GM21515 (cell line): Measurements from ENCODE around the gene MESP1.
A peak's percentile ranks its signal among the peaks of the same experiment; 100 is the strongest.

Experiments
- ATAC-seq: cut with Tn5 transposase; IDR thresholded peaks from one replicate; pipeline ENCODE4 v1.9.1; 2021; ENCODE audit not compliant: unreplicated experiment

The MESP1 gene

DNA sequence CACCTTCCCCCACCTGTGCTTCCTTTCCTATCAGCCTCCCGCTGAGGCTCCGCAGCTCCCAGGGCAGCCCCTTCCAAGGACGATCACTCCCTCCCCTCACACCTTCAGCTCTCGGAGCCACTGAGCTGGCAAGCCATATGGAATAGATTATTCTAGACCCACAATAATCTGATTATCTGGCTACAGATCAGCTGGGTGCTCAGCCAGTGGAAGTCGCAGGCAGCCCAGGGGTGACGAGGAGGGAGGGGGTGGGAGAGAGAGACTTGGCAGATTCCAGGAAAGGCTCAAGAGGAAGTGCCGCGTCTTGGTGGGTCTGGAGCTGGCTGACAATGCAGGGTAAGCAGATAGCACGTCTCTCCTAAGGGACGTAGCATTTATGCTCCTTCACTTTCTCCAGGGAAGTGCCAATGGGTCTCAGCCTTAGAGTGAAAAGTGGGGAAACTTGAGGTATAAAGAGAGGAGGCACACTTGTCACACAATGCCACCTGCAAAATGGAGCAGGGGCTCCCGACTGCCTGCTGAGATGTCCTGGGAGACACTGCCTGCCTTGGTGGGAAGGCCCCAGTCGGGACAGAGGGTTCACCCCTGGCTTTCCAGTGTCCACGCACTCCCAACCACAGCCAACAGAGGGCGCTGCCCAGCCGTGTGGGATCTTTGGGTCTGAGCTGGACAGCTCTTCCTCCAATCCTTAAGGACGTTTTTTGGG lies 9.4 kb upstream of the MESP1 start:
- no peak for ATAC-seq

DNA sequence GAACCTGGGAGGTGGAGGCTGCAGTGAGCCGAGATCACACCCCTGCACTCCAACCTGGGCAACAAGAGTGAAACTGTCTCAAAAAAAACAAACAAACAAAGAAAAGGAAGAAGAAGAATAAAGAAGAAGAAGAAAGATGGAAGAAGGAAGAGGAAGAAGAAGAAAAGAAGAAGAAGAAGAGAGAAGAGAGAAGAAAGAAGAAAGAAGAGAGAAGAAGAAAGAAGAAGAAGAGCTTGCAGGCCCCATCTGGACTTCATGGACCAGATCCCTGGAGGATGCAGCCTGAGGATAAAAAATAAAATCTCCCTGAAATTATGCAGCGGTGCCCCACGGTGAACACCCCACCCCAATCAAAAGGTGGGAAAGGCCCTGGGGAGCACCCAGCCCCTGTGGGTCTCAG lies 8.8 kb upstream of the MESP1 start:
- no peak for ATAC-seq

DNA sequence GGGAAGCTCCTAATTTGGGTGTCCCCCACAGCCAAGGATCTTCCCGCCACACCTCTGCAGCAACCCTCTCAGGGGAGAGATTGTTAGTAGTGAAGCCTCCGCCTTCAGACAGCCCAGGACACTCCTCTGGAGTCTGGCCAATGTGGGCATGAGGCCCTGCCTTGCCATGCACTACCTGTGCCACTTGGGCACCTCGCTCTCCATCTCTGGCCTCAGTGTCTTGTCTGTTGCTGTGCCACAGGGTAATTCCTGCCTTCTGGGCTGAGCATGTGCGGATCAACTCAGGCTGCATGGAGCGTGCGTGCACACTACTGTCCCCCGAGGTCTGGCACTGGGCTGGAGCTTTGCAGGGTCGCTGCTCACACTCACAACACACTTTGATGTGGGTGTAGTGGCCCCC lies 7.9 kb upstream of the MESP1 start:
- ATAC-seq = no peak

DNA sequence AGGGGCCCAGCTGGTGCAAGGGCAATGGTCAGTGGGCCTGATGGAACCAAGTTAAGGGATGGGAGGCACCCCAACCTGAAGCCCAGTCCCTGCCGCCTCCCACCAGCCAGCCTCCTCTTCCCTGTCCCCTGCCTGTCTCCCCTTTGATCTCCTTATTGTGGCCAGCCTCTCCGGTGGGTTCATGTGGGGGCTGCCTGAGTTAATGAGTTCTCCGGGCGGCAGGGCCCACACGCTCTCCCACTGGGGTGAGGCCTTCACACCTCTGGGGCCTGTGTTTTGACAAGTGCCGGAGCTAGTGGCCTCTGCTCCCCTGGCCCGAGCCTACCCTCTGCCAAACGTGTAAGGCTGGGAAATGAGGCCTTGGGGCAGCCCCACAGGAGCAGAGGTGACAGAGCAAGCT lies 7.2 kb upstream of the MESP1 start:
- no peak for ATAC-seq

DNA sequence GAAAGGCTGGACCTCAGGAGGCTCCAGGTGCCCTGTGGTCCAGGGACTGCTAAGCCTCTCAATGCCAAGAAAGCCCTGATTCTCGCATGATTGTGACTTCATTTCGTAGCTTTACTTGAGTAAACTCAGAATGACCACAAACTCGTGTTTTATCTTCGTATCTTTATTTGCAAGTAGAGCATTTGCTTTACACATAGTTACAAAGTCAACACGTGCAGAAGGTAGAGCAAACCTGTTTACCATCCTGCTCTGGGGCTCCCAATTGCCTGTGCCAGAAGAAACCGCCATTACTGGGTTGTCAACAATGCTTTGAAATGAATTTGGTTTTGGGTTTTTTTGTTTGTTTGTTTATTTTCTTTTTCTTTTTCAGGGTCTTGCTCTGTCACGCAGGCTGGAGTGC lies 5.8 kb upstream of the MESP1 start:
- ATAC-seq = no peak

DNA sequence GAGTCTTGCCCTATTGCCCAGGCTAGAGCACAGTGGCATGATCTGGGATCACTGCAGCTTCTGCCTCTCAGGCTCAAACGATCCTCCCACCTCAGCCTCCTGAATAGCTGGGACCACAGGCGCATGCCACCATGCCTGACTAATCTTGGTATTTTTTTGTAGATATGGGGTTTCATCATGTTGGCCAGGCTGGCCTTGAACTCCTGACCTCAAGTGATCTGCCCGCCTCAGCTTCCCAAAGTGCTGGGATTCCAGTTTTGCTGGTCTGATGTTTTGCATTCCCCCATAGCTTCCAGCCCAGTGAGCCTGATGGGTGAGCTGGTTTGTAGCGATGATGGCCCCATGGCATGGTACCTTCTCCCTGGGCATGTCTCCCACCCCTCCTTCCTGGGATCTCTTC lies 4.7 kb upstream of the MESP1 start:
- no peak for ATAC-seq

DNA sequence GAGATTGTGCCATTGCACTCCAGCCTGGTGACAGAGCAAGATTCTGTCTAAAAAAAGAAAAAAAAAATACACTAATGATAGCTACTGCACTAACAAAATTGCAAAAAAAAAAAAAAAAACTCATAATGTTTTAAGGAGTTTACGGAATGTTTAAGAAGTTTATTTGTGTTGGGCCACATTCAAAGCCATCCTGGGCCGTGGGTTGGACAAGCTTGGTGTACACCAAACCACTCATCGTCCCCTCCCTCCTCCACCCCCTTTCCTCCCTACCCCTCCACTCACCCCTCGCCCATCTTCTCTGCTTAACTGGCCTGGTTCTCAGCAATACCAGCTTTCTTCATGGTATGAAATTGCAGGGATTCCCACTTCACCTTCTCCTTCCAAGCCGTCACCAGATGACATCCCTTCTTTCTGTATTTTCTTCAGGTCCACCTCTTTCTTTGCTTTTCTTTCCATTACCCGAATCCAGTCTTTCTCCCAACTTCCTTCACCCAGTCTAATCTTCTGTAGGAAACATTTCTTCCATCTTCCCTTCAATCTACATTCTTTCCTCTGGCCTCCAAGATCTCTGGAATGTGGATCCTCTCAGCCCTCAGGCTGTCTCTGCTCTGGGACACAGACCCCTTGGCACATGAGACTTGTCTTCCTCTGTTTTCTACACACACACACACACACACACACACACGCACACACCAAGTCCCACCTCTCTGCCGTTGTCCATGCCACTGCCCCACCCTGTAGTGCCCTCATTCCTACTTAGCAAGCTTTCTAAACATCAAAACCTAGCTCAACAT lies 3.5 kb upstream of the MESP1 start:
- no peak for ATAC-seq

DNA sequence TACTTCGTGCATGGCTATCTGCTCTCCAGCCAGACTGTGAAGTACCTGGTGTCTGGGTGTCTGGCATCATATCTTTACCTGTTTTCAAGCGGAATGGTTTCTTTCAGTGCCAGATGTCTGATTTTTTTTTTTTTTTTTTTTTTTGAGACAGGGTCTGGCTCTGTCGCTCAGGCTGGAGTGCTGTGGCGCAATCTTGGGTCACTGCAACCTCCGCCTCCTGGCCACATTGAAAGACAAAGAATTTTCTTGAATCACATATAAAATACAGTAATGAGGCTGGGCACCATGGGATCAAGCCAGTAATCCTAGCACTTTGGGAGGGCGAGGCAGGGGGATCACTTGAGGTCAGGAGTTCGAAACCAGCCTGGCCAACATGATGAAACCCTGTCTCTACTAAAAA lies 2.8 kb upstream of the MESP1 start:
- ATAC-seq = no peak

DNA sequence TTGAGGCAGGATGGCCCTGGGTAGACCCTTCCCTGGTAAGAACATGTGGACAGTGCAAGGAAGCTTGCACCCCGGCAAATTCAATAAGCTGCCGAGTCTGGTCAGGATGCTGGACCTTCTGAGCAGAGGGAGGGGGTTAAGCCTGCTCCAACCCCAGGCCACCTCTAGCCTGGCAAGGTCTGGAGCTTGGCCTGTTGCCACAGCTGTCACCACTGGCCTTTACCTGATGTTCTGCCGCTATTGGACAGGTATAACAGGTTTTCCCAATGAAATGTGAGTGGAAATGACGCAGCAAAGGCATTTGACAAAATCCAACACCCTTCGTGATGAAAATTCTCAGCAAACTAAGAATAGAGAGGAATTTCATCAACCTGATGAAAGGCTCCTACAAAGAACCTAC lies 699 bp upstream of the MESP1 start:
- no peak for ATAC-seq

DNA sequence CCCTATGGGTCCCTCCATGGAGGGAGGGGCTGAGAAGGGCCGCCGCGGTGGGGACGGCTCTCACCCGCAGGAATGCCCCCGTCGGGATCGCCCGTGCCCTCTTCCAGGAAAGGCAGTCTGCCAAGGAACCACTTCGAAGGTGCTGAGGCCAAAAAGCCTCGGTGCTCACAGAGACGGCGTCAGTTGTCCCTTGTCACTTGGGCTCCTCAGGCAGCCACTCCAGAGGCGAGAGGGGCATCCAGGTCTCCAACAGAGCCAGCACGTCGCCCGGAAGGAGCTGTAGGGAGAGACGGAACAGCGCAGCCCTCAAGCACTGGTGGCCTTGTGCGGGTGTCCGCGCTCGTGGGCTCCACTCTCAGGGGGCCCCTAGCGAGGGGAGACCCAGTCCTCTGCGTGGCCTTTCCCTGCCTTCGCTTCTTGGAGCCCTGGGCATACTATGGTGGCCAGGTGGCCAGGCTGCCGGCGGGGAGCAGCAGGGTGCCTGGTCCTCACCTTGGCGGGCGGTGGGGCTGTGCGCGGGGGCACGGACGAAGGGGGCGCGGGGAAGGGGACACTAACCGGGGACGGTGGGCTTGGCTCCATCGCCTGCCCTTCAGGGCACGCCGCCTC lies 994 bp downstream of the MESP1 start:
- ATAC-seq = peak; percentile 4

DNA sequence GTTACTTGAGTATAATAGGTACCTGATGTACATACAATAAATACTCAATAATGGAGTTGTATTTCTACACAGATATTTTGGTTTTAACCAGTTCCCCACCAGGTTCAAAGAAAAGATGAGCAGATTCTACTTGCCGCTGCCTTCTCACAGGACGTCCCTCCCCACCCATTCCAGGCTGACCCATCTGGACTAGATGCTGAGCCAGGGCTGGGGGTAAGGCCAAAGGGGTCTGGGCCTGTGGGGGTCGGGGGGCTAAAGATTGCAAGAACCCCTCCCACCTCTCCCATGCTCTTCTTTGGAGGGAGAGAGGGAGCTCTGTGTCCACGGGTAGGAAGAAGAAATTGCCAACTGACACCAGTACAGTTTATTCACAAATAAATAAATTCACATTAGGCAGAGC lies 1.5 kb downstream of the MESP1 start:
- ATAC-seq = no peak

DNA sequence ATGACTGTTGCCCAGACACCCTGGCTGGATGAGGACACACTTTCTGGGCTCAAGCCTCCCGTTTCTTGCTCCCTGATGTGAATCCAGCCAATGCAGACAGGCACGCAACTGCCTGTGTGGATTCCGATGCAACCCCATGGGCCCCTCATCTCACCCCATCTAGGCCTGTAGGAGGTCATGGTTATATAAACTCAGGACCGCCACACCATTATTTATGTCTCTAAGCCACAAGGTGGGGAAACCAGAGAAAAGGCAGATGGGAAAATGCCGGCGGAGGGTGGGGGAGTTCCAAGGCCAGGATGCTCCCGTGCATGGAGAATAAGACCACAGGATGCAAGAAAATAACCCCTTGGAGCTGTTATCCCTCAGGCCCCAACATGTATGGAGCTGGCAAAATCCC lies 2.0 kb downstream of the MESP1 start:
- ATAC-seq = no peak

DNA sequence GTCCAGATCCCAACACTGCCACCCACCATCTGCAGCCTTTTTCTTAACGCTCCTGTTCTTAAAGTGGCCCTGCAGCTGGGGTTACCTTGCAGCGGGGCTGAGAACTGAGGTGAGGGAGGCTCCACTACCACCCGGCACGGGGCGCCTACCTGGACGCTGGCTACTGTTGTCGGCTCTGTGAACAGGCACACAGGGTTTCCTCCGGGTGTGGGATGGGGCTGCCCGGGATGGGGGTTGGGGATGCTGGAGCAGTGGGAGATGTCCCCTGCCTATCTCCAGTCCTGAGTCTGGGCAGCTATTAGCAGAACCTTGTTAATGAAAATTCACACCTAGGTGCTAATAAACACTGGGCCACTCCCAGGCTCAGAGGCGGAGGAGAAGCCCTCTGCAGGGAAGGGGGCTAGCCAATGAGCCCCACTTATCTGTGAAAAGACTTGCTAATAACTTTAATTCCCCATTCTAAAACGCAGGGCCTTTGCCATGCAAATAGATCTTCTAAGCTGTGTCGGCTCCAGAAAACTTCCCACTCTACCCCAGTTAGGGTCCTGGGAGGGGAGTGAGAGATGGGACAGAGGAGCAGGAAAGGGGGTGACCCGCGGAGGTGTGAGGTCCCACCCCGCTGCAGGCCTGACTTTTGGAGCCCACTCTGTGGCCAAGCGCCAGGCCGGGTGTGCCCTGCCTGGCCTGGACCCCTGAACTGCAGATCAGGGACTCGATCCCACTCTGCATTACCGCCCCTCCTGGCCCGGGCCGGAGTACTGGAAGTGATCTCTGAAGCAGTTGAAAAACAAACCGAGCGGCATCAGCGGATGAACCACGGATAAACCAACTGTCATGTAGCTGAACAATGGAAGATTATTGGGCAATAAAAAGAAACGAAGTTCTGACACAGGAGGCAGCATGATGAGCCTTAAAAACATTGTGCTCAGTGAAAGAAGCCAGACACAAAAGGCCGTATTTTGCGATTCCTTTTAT lies 3.1 kb downstream of the MESP1 start:
- no peak for ATAC-seq

DNA sequence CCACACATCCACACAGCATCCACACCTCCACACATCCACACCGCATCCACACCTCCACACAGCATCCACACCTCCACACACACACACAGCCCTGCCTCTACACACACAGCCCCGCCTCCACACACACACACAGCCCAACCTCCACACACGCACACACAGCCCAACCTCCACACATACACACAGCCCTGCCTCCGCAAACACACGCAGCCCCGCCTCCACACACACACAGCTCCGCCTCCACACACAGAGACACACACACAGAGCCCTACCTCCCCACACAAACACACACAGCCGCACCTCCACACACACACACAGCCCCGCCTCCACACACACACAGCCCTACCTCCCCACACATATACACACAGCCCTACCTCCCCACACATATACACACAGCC lies 4.7 kb downstream of the MESP1 start:
- no peak for ATAC-seq

DNA sequence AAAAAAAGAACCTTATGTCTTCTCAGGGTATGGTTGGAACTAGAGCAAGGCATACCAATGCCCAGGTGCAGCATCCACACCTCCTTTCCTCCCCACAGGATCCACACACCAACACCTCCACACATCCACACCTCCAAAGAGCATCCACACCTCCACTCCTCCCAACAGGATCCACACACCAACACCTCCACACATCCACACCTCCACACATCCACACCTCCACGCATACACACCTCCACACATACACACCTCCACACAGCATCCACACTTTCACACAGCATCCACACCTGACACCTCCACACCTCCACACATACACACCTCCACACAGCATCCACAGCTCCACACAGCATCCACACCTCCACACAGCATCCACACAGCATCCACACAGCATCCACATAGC lies 5.3 kb downstream of the MESP1 start:
- no peak for ATAC-seq

DNA sequence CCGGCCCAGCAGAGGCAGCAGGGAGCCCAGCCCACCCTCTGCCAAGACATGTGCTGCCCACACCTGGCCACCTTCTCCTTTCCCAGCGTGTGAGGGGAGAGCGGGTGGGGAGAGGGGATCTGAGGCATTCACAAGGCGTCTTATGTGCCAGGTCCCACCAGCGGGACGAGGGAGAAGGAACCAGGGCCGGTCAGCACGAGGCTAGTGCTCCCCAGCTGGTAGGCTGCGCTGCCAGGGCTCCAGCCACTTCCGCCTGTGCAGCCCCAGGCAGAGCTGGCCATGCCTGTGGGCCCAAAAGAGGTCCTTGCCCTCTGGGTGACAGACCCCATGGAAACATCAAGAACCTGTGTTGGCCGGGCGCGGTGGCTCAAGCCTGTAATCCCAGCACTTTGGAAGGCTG lies 5.9 kb downstream of the MESP1 start:
- ATAC-seq = no peak

DNA sequence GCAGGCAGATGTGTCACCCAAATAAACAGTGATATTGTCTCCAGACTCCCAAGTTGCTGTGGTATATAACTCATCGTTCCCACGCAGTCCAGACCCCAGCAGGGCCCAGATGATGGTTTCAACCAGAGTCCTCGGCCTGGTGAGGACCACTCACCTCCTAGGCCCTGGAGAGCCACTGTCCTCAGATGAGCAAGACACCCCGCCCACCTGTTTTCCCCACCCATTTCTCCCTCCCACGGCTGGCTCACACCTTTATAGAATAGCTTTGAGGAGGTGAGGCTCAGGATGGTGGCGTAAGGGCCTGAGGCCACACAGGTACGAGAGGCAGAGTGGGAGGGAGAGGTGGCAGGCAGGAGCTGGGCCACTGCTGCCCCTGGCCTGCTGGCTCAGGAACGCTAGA lies 7.5 kb downstream of the MESP1 start:
- no peak for ATAC-seq

DNA sequence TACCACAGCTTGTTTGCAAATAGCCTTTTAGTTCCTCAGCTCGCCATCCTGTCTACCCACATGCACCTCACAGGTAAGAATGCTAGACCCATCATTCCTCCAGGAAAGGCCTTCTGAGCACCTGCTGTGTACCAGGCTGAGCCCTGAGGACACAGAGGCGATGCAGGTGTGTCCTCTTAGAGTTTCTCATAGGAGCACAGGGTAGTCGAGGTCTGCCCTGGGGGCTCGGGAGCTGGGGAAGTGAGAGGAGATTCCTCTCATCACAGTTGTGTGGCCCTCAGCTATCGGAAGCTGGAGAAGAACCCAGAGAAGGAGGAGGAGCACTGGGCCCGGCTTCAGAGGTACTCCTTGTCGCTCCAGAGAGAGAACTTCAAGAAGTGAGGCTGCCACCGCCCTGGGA lies 8.0 kb downstream of the MESP1 start:
- no peak for ATAC-seq

DNA sequence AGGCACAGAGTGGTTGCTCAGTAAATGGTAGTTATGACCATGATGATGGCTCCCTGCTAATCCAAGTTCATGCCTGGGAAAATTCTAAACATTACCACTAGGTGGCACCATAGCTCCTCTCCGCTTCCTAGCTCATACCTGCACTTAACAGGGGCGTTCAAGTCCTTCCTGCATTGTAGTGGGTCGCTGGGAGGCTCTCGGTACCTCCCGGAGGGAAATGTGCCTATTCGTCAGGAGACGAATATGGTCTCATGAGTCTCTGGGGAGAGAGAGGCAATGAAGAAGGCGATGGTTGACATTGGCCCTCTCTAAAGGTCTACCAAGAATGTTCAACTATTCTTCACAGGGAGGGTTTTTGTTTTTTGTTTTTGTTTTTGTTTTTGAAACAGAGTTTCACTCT lies 10.9 kb downstream of the MESP1 start:
- peak; percentile 79 for ATAC-seq

DNA sequence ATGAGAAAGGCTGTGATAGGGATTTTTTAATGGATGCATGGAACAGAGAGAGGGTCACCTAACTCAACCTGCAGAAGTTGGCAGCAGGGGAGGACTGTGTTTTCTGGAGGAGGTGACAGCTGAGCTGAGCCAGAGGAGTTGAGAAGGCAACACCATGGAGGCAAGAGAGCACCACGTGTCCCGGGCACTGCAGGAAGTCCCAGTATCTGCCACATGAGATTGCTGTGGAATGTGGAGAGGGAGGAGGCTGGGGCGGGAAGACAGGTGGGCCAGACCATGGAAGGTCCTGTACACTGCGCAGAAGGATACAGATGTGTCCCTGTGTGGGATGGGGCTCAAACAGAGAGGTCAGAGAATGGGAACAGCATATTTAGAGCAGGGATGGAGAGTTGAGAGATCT lies 15.3 kb downstream of the MESP1 start:
- ATAC-seq = no peak

DNA sequence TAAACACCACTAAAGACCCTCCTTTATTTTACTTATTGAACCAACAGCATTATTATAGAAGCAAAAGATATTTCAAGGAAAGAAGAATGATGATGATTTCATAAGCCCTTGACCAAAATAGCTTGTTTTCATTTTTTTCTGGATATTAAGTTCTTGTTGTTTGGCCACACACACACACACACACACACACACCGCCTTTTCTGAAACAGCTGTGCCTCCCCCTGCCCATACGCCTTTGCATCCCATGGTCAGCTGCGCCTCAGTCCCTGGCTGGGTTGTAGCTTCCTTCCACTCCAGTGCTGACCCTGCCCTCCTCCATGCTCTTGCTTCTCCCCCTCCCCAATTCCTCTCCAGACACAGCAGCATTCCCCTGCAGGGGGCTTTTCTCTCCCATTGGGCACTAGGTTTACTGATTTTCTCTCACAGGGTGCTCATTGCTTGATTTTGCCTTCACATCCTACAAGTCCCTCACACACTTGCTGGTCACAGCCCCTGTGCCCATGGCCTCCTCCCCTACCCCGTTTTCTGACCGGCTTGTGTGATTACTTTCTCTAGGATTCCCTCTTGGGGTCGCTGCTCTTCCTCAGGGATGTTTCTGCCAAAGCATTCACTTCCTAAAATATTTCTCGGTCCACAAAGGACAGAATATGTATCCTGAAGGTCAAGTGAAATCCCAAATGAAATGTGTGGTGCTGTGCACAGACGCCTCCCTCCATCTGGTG lies 18.4 kb downstream of the MESP1 start:
- ATAC-seq = no peak
